ENCODE data around the gene RPAP3.

RPAP3 gene

GRCh38 chr12:47722941-47723631 is 17.3 kb upstream of the RPAP3 start:
- DNase-seq (ENCODE audit: low read depth) = no peak
- no peak for TF ChIP-seq CTCF (IDR thresholded peaks at IDR 0.05; ENCODE audit: low read depth, low read length, missing control alignments)
- no peak overlapping the region for H3K4me3 ChIP-seq (ENCODE audit: low read depth, low read length)
- in situ Hi-C loops (cut with HindIII; ENCODE audit: low sequenced_read_pairs) = no loop called here

GRCh38 chr12:47722136-47722834 is 16.5 kb upstream of the RPAP3 start:
- TF ChIP-seq CTCF (IDR thresholded peaks at IDR 0.05; ENCODE audit: low read depth, low read length, missing control alignments) = no peak
- H3K4me3 ChIP-seq (ENCODE audit: low read depth, low read length) = no peak overlapping the region
- no peak for DNase-seq (ENCODE audit: low read depth)
- in situ Hi-C loops (cut with HindIII; ENCODE audit: low sequenced_read_pairs) = no loop called here

GRCh38 chr12:47721431-47721973 is 15.7 kb upstream of the RPAP3 start:
- no peak for TF ChIP-seq CTCF (IDR thresholded peaks at IDR 0.05; ENCODE audit: low read depth, low read length, missing control alignments)
- in situ Hi-C loops (cut with HindIII; ENCODE audit: low sequenced_read_pairs) = no loop called here
- no peak overlapping the region for H3K4me3 ChIP-seq (ENCODE audit: low read depth, low read length)
- DNase-seq (ENCODE audit: low read depth) = no peak

GRCh38 chr12:47718531-47718930 is 12.7 kb upstream of the RPAP3 start:
- in situ Hi-C loops (cut with HindIII; ENCODE audit: low sequenced_read_pairs) = loop anchor here (10.0 kb wide), 1 partner anchor 56 kb away; the partner anchor contains the start of gene SLC48A1
- no peak overlapping the region for H3K4me3 ChIP-seq (ENCODE audit: low read depth, low read length)
- no peak for DNase-seq (ENCODE audit: low read depth)
- no peak for TF ChIP-seq CTCF (IDR thresholded peaks at IDR 0.05; ENCODE audit: low read depth, low read length, missing control alignments)

GRCh38 chr12:47717443-47718193 is 11.8 kb upstream of the RPAP3 start:
- peak; percentile 92 for TF ChIP-seq CTCF (IDR thresholded peaks at IDR 0.05; ENCODE audit: low read depth, low read length, missing control alignments)
- in situ Hi-C loops (cut with HindIII; ENCODE audit: low sequenced_read_pairs) = loop anchor here (10.0 kb wide), 1 partner anchor 57 kb away; the partner anchor contains the start of gene SLC48A1
- peak; percentile 68 for DNase-seq (ENCODE audit: low read depth)
- H3K4me3 ChIP-seq (ENCODE audit: low read depth, low read length) = no peak overlapping the region

- no peak overlapping the region for H3K4me3 ChIP-seq (ENCODE audit: low read depth, low read length)
- no peak for DNase-seq (ENCODE audit: low read depth)
- in situ Hi-C loops (cut with HindIII; ENCODE audit: low sequenced_read_pairs) = loop anchor here (10.0 kb wide), 1 partner anchor 58 kb away; the partner anchor contains the start of gene SLC48A1
- TF ChIP-seq CTCF (IDR thresholded peaks at IDR 0.05; ENCODE audit: low read depth, low read length, missing control alignments) = no peak
Observed at GRCh38 chr12:47717046-47717442, 11.2 kb upstream of the RPAP3 start.
